Heart right ventricle (tissue), 16 donors: ENCODE measurements around the gene TBC1D14. TPM values are rescaled to one million over a fixed set of nuclear protein-coding genes. Genes with fewer than 3 reads are reported as not detected.

Experiments used
- ATAC-seq, 8 donors: fragments of 200-7000 bp; cut with Tn5 transposase; one replicate each; pipeline ENCODE4 v1.9.1; 2020; ENCODE audit warnings: mild to moderate bottlenecking in 8 of 8, moderate library complexity in 8 of 8, moderate number of reproducible peaks in 1 of 8
- DNase-seq, 2 donors: peaks; one replicate each; pipeline ENCODE4 v3.0.0-alpha.2; 2020
- H3K27ac ChIP-seq, 10 donors: fragments of 200-600 bp; sonication (generic) in 2 of 10; one replicate each; pipeline versions ENCODE4 v1.5.0 to v1.8.0; 2020 to 2022; ENCODE audit warnings: mild to moderate bottlenecking in 3 of 10
- H3K27me3 ChIP-seq, 7 donors: fragments of 200-600 bp; one replicate each; pipeline ENCODE4 v1.8.0; 2021 to 2022; ENCODE audit warnings: mild to moderate bottlenecking in 2 of 7
- H3K36me3 ChIP-seq, 9 donors: fragments of 200-600 bp; sonication (generic) in 1 of 9; one replicate each; pipeline versions ENCODE4 v1.5.0 to v1.8.0; 2020 to 2022; ENCODE audit warnings: mild to moderate bottlenecking in 2 of 9
- H3K4me1 ChIP-seq, 9 donors: fragments of 200-600 bp; sonication (generic) in 1 of 9; one replicate each; pipeline versions ENCODE4 v1.5.0 to v1.8.0; 2020 to 2022; ENCODE audit warnings: mild to moderate bottlenecking in 4 of 9
- H3K4me3 ChIP-seq, 10 donors: fragments of 200-600 bp; sonication (generic) in 2 of 10; one replicate each; pipeline versions ENCODE4 v1.5.0 to v1.8.0; 2020 to 2022; ENCODE audit warnings: mild to moderate bottlenecking in 7 of 10, moderate library complexity in 2 of 10
- H3K9me3 ChIP-seq, 11 donors: fragments of 200-600 bp in 10 of 11; sonication (generic) in 2 of 11; one replicate each; pipeline versions ENCODE4 v1.5.0 to v1.8.0; 2013 to 2022; ENCODE audit warnings: mild to moderate bottlenecking in 2 of 11, control low read depth in 1 of 11, moderate library complexity in 1 of 11
- CTCF ChIP-seq, 9 donors: fragments of 200-600 bp; sonication (generic) in 2 of 9; IDR thresholded peaks; one replicate each; pipeline versions ENCODE4 v1.5.0 to v1.8.0; 2021 to 2022; ENCODE audit warnings: antibody characterized with exemption in 9 of 9, mild to moderate bottlenecking in 5 of 9, moderate library complexity in 1 of 9
- whole genome bisulfite sequencing, 2 donors: extraction: QIAGEN DNeasy Blood & Tissue Kit; methylation state at CpG; one replicate each; pipeline ENCODE4 v1.1.7; 2013; ENCODE audit warnings: inconsistent platforms in 1 of 2; 5-methylcytosine and 5-hydroxymethylcytosine counted together
- intact Hi-C, 10 donors: fragments of 100-400 bp; cut with DNase I; formaldehyde crosslinking; loops; one replicate each; pipeline versions ENCODE4 v1.11.1 to v1.14.2; 2022
- polyA plus RNA-seq, 2 donors: library from polyadenylated mRNA; stranded (reverse); fragments of 200-250 nt; gene quantifications; one replicate each; pipeline ENCODE4 v1.2.3, GENCODE V29; 2013
- total RNA-seq, 10 donors: library from RNA; stranded (reverse); fragmentation: NEBNext Ultra II Directional in 3 of 10; extraction: Animal tissue kit (Norgen Biotek cat#: 25700) in 3 of 10; gene quantifications; one replicate each; pipeline versions ENCODE4 v1.2.1 to v1.2.4, GENCODE V29; 2021 to 2023
- donor health status: Arrhythmogenic right ventricular cardiomyopathy.
- donor health status: ischemic (EF 13 %, LVEDD 7.1; RV severe dilation, severe dysfunction).
- donor health status: healthy with polysubstance abuse.
- donor health status: DM: no; HTN: yes; CAD: no.
- donor health status: DM: no; HTN: no; CAD: no.
- donor health status: ischemic (EF 25% LVEDD 6.9; RV normal size, moderate dysfunction).
- donor health status: ischemic (EF 25% LVEDD 5.7; RV mildly dilated, moderate dysfunction).
- donor health status: healthy.
- donor health status: DM: yes; HTN: yes; CAD: no.
- donor health status: Ischemic cardiomyopathy.
- donor health status: ischemic (EF 35%, LVEDD 5.7; RV mildly dilated, moderate dysfunction).
- donor health status: nonischemic (EF 11% LVEDD 7.7; RV severe dilation, severe dysfunction).
- donor health status: DM: yes; HTN: yes; CAD: no.
- donor health status: PGD.
- donor health status: ischemic (EF 29% LVEDD 5.4; RV normal size, mild dysfunction).
- donor health status: nonischemic (EF 23%, LVEDD 6.1; RV moderate dilation, normal function).

The TBC1D14 gene
- total and polyA plus RNA-seq, 12 donors, result 10.5 to 43.7 (median 32.6) TPM

- peaks cover 0 to 51% (median 18%) of the 10 kb centered on the region in 9 donors for H3K36me3 ChIP-seq
- DNase-seq (no peak), ATAC-seq (no peak)
- peaks cover 9 to 73% (median 62%) of the 10 kb centered on the region in 9 donors for H3K4me1 ChIP-seq
- H3K4me3 ChIP-seq, result no peak overlapping the region
- no peaks in the 10 kb centered on the region for H3K9me3 ChIP-seq
- no peaks in the 10 kb centered on the region for H3K27me3 ChIP-seq
- intact Hi-C loops, result no loop called here
- no peak for TF ChIP-seq CTCF (IDR thresholded peaks at IDR 0.05)
- 87 to 93% methylated on average over 12 of the region's 12 CpGs for WGBS, 2 donors
- peak overlapping the region in 1 of 10 donors; percentile 21 for H3K27ac ChIP-seq
Observed at GRCh38 chr4:7051144-7051495, 141.5 kb downstream of the TBC1D14 start.

GRCh38 chr4:7051905-7052304 is 142.3 kb downstream of the TBC1D14 start:
- peak overlapping the region in 3 of 10 donors; percentile 23 to 69 (median 61) for H3K27ac ChIP-seq

GRCh38 chr4:7052313-7052712 is 142.7 kb downstream of the TBC1D14 start:
- ATAC-seq, result no peak
- H3K36me3 ChIP-seq, result peaks cover 0 to 62% (median 23%) of the 10 kb centered on the region in 9 donors
- no peak for DNase-seq
- WGBS, 2 donors, result 85 to 92% methylated on average over 14 of the region's 14 CpGs
- no peaks in the 10 kb centered on the region for H3K9me3 ChIP-seq
- intact Hi-C loops, result no loop called here
- H3K4me3 ChIP-seq, result no peak overlapping the region
- peaks cover 5 to 61% (median 51%) of the 10 kb centered on the region in 9 donors for H3K4me1 ChIP-seq
- H3K27ac ChIP-seq, result peak overlapping the region in 4 of 10 donors; percentile 40 to 71 (median 65)
- no peaks in the 10 kb centered on the region for H3K27me3 ChIP-seq
- TF ChIP-seq CTCF (IDR thresholded peaks at IDR 0.05), result no peak

More at GRCh38 chr4:7051905-7052304, 142.3 kb downstream of the TBC1D14 start:
- Histone ChIP-seq H3K27me3 (no peaks in the 10 kb centered on the region), H3K4me3 (no peak overlapping the region), H3K36me3 (peaks cover 0 to 59% (median 20%) of the 10 kb centered on the region in 9 donors), H3K4me1 (peaks cover 5 to 66% (median 54%) of the 10 kb centered on the region in 9 donors), H3K9me3 (no peaks in the 10 kb centered on the region)
- no peak for ATAC-seq
- 77 to 82% methylated on average over 14 of the region's 14 CpGs for WGBS, 2 donors
- intact Hi-C loops, result no loop called here
- TF ChIP-seq CTCF (IDR thresholded peaks at IDR 0.05), result no peak
- DNase-seq, result no peak

- Histone ChIP-seq H3K36me3 (peaks cover 0 to 71% (median 23%) of the 10 kb centered on the region in 9 donors), H3K4me1 (peaks cover 5 to 58% (median 45%) of the 10 kb centered on the region in 9 donors), H3K27me3 (no peaks in the 10 kb centered on the region), H3K4me3 (no peak overlapping the region), H3K27ac (peak overlapping the region in 8 of 10 donors; percentile 18 to 71 (median 39)), H3K9me3 (no peaks in the 10 kb centered on the region)
- DNase-seq, result peak; percentile 39 to 48
- ATAC-seq, result peak; percentile 21 to 79 (median 64)
- no peak for TF ChIP-seq CTCF (IDR thresholded peaks at IDR 0.05)
- 71 to 75% methylated on average over 20 of the region's 20 CpGs for WGBS, 2 donors
- intact Hi-C loops, result no loop called here
Observed at GRCh38 chr4:7052923-7053715, 143.5 kb downstream of the TBC1D14 start.
